Measurements from ENCODE around the gene AMDHD2.

DNA sequence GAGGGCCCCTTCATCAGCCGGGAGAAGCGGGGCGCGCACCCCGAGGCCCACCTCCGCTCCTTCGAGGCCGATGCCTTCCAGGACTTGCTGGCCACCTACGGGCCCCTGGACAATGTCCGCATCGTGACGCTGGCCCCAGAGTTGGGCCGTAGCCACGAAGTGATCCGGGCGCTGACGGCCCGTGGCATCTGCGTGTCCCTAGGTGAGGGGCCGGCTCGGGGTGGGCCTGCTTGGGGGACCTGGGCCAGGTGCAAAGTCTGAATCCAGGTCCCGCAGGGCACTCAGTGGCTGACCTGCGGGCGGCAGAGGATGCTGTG is 7.6 kb downstream of the AMDHD2 start:
- TF ChIP-seq CTCF (conservative IDR thresholded peaks at IDR 0.05; ENCODE audit: low read depth, low read length) (no peak), EZH2 (IDR thresholded peaks at IDR 0.05; ENCODE audit: low read length, unreplicated experiment) (no peak), EZH2phosphoT487 (IDR thresholded peaks at IDR 0.05; ENCODE audit: borderline replicate concordance, low read length) (no peak)

All from PC-3 (cell line).